Stimulated activated naive B cell treated with anti-CD40 and anti-IgM and Interleukin-4, amounts not matched to agents 10 μg/mL and 1 μg/mL and 100 μg/mL, for 72 hours (primary cell): ENCODE results near the gene DMKN.

Experiments used
- ATAC-seq, 2 donors: fragments of 150-1000 bp; cut with Tn5 transposase; replicated peaks; 2 replicates each; pipeline ENCODE4 v1.10.0; 2021; ENCODE audit warnings: moderate library complexity in 1 of 2
- DNase-seq: peaks from one replicate; pipeline ENCODE4 v3.0.0; 2021
- H3K27ac Mint-ChIP-seq: one replicate; pipeline ENCODE4 v1.8.0; 2022; ENCODE audit warnings: mild to moderate bottlenecking, mixed read lengths
- H3K27me3 Mint-ChIP-seq, 2 donors: one replicate each; pipeline ENCODE4 v1.8.0; 2022; ENCODE audit warnings: mixed read lengths in 2 of 2
- H3K36me3 Mint-ChIP-seq, 2 donors: one replicate each; pipeline ENCODE4 v1.8.0; 2022; ENCODE audit warnings: mixed read lengths in 2 of 2, mild to moderate bottlenecking in 1 of 2
- H3K4me1 Mint-ChIP-seq, 2 donors: one replicate each; pipeline ENCODE4 v1.8.0; 2022; ENCODE audit warnings: mixed read lengths in 2 of 2, mild to moderate bottlenecking in 1 of 2
- H3K4me3 Mint-ChIP-seq, 2 donors: one replicate each; pipeline ENCODE4 v1.8.0; 2022; ENCODE audit warnings: mild to moderate bottlenecking in 2 of 2, mixed read lengths in 2 of 2, moderate library complexity in 1 of 2
- H3K9me3 Mint-ChIP-seq, 2 donors: one replicate each; pipeline ENCODE4 v1.8.0; 2022; ENCODE audit warnings: mixed read lengths in 2 of 2, mild to moderate bottlenecking in 1 of 2

DMKN gene

GRCh38 chr19:35524181-35524837 lies 10.9 kb upstream of the DMKN start:
- Mint-ChIP-seq H3K9me3 (no peaks in the 10 kb centered on the region), H3K4me3 (no peak overlapping the region), H3K36me3 (peaks cover 0 to 3% of the 10 kb centered on the region in 2 donors)

DNA sequence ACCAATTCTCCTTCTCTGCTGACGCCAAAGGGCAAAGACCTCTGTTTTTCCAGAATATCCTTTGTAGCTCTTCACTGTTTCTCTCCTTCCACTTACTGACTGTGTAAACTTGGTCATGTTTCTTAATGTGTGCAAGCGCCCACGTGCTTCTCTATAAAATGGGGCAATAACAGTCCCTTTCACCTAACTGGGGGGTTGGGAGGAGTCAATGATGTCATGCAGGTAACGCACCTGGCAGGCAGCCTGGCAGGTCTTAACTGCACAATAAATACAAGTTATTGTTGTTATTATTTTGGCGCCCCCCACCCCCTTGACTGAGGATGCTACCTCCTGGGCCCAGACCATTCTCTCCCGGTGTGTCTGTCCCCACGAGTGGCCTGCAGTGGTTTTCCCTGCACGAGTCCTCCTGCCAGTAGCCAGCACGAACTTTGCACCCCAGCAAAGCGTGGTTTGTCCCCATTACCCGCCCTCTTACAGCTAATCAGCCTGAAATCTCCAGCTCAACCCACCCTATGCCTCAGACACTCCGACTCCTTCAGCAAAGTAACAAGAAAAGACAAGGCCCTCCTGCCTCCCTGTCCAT lies 9.4 kb upstream of the DMKN start:
- no peaks in the 10 kb centered on the region for H3K9me3 Mint-ChIP-seq
- H3K27ac Mint-ChIP-seq, result no peak overlapping the region
- no peaks in the 10 kb centered on the region for H3K4me1 Mint-ChIP-seq
- ATAC-seq, result no peak
- peaks cover 0 to 1% of the 10 kb centered on the region in 2 donors for H3K36me3 Mint-ChIP-seq
- peaks cover 28 to 43% of the 10 kb centered on the region in 2 donors for H3K27me3 Mint-ChIP-seq
- DNase-seq, result no peak
- H3K4me3 Mint-ChIP-seq, result no peak overlapping the region

More at GRCh38 chr19:35524181-35524837, 10.9 kb upstream of the DMKN start:
- Mint-ChIP-seq H3K27ac (no peak overlapping the region), H3K27me3 (peaks cover 39 to 49% of the 10 kb centered on the region in 2 donors), H3K4me1 (no peaks in the 10 kb centered on the region)
- ATAC-seq, result no peak
- no peak for DNase-seq

- no peak overlapping the region for H3K4me3 Mint-ChIP-seq
- ATAC-seq, result no peak
- H3K9me3 Mint-ChIP-seq, result no peaks in the 10 kb centered on the region
These were observed 7.8 kb upstream of the DMKN start for GRCh38 chr19:35521124-35521743.

DNA sequence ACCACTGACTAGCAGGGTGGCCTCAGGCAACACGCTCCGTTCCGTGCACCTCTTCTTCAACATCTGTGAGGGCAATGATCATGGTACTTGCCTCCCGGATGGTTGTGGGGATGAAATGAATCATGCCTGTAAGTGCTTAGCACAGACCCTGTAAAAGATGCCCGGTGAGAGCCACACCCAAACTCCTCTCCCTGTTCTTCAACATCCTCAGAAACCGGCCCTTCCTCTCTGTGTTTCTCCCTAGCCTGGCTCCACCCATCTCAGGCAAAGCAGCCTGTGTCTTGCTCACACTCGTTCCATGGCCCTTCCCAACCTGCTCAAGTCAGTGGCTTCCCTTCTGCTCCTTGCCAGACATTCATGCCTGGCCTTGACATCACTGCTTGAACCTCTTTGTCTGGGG lies 5.8 kb upstream of the DMKN start:
- Mint-ChIP-seq H3K9me3 (no peaks in the 10 kb centered on the region), H3K27ac (no peak overlapping the region)

More at GRCh38 chr19:35521124-35521743, 7.8 kb upstream of the DMKN start:
- peaks cover 25 to 39% of the 10 kb centered on the region in 2 donors for H3K27me3 Mint-ChIP-seq
- H3K27ac Mint-ChIP-seq, result no peak overlapping the region
- no peak for DNase-seq
- H3K4me1 Mint-ChIP-seq, result no peaks in the 10 kb centered on the region
- H3K36me3 Mint-ChIP-seq, result no peaks in the 10 kb centered on the region

GRCh38 chr19:35518313-35518712 lies 4.9 kb upstream of the DMKN start:
- DNase-seq, result no peak
- Mint-ChIP-seq H3K27ac (no peak overlapping the region), H3K36me3 (no peaks in the 10 kb centered on the region), H3K9me3 (no peaks in the 10 kb centered on the region), H3K27me3 (peaks cover 40 to 41% of the 10 kb centered on the region in 2 donors), H3K4me3 (no peak overlapping the region), H3K4me1 (peaks cover 0 to 5% of the 10 kb centered on the region in 2 donors)
- no peak for ATAC-seq

More for the DNA sequence above, 5.8 kb upstream of the DMKN start:
- Mint-ChIP-seq H3K4me1 (peaks cover 0 to under 1% of the 10 kb centered on the region in 2 donors), H3K27me3 (peaks cover 31 to 38% of the 10 kb centered on the region in 2 donors), H3K4me3 (no peak overlapping the region), H3K36me3 (no peaks in the 10 kb centered on the region)
- no peak for DNase-seq
- no peak for ATAC-seq

GRCh38 chr19:35517342-35517741 lies 3.9 kb upstream of the DMKN start:
- peaks cover 0 to 5% of the 10 kb centered on the region in 2 donors for H3K4me1 Mint-ChIP-seq
- H3K27ac Mint-ChIP-seq, result no peak overlapping the region
- peaks cover 45 to 51% of the 10 kb centered on the region in 2 donors for H3K27me3 Mint-ChIP-seq
- no peak for ATAC-seq
- H3K9me3 Mint-ChIP-seq, result no peaks in the 10 kb centered on the region
- no peak overlapping the region for H3K4me3 Mint-ChIP-seq
- DNase-seq, result no peak
- H3K36me3 Mint-ChIP-seq, result no peaks in the 10 kb centered on the region

DNA sequence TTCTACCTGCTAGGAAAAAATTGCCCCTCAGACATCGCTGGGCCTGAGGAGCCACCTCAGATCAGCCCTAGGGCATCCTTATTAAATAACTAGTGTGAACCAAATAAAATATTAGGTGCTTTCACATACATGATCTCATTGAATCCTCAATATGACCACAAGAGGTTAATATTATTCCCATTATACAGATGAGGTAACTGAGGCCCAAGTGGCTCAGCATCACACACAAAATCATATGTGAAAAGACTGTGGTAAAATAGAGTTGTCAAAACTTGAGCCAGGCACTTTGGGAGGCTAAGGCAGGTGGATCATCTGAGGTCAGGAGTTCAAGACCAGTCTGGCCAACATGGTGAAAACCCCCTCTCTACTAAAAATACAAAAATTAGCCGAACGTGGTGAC lies 2.9 kb upstream of the DMKN start:
- no peaks in the 10 kb centered on the region for H3K36me3 Mint-ChIP-seq
- no peak for ATAC-seq
- peaks cover 2 to 5% of the 10 kb centered on the region in 2 donors for H3K4me1 Mint-ChIP-seq
- no peak overlapping the region for H3K27ac Mint-ChIP-seq
- H3K4me3 Mint-ChIP-seq, result no peak overlapping the region
- H3K27me3 Mint-ChIP-seq, result peaks cover 54 to 61% of the 10 kb centered on the region in 2 donors
- H3K9me3 Mint-ChIP-seq, result no peaks in the 10 kb centered on the region
- DNase-seq, result no peak

DNA sequence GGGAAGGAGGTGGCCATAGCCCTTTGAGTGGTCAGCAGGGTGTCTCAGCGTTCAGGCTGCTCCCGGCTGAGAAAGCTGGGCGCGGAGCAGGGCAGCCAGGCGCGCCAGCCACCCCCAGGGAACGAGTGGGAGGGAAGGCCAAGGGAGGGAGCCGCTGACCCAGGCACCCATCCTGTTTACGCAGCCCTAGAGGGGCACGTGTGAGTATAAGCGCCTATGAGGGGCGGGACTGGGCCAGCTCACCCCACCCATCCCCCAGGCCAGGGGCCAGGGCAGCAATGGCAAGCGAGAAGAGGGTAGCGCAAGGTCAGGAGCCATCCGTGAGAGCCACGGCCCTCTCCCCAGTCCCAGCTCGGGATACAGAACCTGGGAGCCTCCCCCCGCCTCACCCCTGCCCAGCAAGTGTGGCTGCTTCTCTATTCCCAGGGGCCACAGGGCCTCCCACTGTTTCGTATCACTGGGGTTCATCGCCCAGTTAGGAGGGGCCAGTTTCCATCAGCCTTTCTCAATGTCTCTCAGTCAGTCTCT lies 897 bp upstream of the DMKN start:
- Mint-ChIP-seq H3K36me3 (no peaks in the 10 kb centered on the region), H3K27ac (no peak overlapping the region), H3K9me3 (no peaks in the 10 kb centered on the region), H3K4me1 (peaks cover 9 to 18% of the 10 kb centered on the region in 2 donors), H3K4me3 (no peak overlapping the region), H3K27me3 (peaks cover 70 to 76% of the 10 kb centered on the region in 2 donors)
- no peak for DNase-seq
- ATAC-seq, result no peak

GRCh38 chr19:35512831-35513627 lies 420 bp downstream of the DMKN start:
- H3K27ac Mint-ChIP-seq, result no peak overlapping the region

DNA sequence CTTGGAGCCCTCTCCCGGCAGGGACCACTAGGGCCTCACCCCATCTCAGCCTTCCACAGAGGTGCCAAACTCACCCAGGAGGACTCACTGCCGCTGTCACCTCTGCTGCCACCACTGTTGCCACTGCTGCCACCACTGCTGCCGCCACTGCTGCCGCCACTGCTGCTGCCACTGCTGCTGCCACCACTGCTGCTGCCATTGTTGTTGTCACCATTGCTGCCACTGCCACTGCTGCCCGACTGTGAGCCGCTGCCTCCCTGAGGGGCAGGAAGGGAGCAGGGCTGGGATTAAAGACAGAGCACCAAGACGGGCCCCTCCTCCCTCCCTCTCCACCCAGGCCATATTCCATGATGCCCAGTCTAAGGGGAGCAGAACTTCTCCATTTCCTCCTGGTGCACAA lies 2.1 kb downstream of the DMKN start:
- Mint-ChIP-seq H3K4me1 (peaks cover 11 to 21% of the 10 kb centered on the region in 2 donors), H3K9me3 (no peaks in the 10 kb centered on the region), H3K27me3 (peaks cover 70 to 82% of the 10 kb centered on the region in 2 donors), H3K4me3 (no peak overlapping the region), H3K27ac (no peak overlapping the region), H3K36me3 (no peaks in the 10 kb centered on the region)
- ATAC-seq (no peak), DNase-seq (no peak)

More at GRCh38 chr19:35512831-35513627, 420 bp downstream of the DMKN start:
- DNase-seq (no peak), ATAC-seq (no peak)
- peaks cover 11 to 21% of the 10 kb centered on the region in 2 donors for H3K4me1 Mint-ChIP-seq
- H3K36me3 Mint-ChIP-seq, result no peaks in the 10 kb centered on the region
- peaks cover 67 to 79% of the 10 kb centered on the region in 2 donors for H3K27me3 Mint-ChIP-seq
- no peaks in the 10 kb centered on the region for H3K9me3 Mint-ChIP-seq
- H3K4me3 Mint-ChIP-seq, result no peak overlapping the region

DNA sequence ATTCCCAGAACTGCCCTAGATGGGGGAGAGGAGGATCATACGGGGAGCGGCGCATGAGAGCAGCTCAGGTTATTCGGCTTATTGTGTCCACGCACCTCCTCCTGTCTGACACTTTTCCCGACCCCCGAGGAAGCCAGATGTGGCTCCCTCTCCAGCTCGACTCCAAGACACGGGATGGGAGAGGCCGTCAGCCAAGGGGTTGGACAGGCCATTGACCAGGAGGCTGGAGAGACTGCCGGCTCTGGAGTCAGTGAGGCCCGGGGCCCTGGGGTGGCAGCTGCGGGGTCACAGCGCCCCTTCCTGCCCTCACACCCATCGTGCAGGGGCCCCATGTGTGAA lies 2.9 kb downstream of the DMKN start:
- peak in 1 of 2 donors; percentile 4 for ATAC-seq
- no peaks in the 10 kb centered on the region for H3K36me3 Mint-ChIP-seq
- peaks cover 74 to 89% of the 10 kb centered on the region in 2 donors for H3K27me3 Mint-ChIP-seq
- H3K9me3 Mint-ChIP-seq, result no peaks in the 10 kb centered on the region
- no peak overlapping the region for H3K27ac Mint-ChIP-seq
- peaks cover 11 to 21% of the 10 kb centered on the region in 2 donors for H3K4me1 Mint-ChIP-seq
- no peak for DNase-seq
- peak overlapping the region; percentile 70 to 77 for H3K4me3 Mint-ChIP-seq

DNA sequence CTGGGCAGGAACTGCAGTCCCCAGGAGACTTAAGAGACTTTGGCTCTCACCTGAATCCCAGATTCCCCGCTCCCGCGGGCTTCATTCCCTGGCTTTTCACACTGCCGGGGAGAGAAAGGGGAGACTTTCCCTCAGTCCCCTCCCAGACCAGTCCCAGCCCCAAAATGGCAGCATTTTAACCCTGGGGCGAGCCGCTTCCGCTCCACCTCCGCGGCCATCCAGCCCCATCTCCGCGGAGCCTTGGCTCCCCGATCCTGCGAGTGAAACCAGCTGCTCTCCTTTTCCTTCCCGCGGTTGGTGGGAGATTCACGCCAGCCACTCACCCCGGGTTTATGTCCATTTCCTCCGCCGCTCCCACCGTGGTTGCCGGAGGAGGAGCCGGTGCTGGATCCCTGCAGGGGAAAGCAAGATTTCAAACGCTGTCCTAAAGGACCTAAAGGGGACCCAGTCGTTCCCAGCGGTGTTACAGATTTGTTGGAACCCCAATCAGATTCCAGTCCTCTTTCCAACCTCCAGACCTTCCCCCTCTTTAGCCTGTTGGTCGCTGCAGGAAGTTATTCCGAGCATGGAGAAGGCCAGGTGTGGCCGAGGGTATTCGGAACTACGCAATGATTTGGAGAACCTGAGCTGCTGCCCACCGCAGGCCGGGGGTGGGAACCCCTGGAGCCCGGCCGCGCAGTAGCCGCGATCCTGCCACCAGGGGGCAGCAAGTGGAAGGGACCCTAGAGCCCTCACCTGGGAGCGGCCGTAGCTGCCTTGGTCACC lies 3.4 kb downstream of the DMKN start:
- Mint-ChIP-seq H3K4me3 (peak overlapping the region; percentile 70 to 77), H3K27ac (peak overlapping the region; percentile 81), H3K27me3 (peaks cover 77 to 94% of the 10 kb centered on the region in 2 donors)

GRCh38 chr19:35509018-35509652 lies 4.3 kb downstream of the DMKN start:
- H3K27ac Mint-ChIP-seq, result no peak overlapping the region
- H3K4me1 Mint-ChIP-seq, result peaks cover 11 to 19% of the 10 kb centered on the region in 2 donors
- no peaks in the 10 kb centered on the region for H3K36me3 Mint-ChIP-seq
- H3K27me3 Mint-ChIP-seq, result peaks cover 75 to 89% of the 10 kb centered on the region in 2 donors
- ATAC-seq (peak; percentile 51 to 64), DNase-seq (no peak)
- H3K4me3 Mint-ChIP-seq, result peak overlapping the region in 1 of 2 donors; percentile 12
- H3K9me3 Mint-ChIP-seq, result no peaks in the 10 kb centered on the region

More for the DNA sequence above, 3.4 kb downstream of the DMKN start:
- DNase-seq, result peak; percentile 63
- Mint-ChIP-seq H3K9me3 (no peaks in the 10 kb centered on the region), H3K36me3 (no peaks in the 10 kb centered on the region), H3K4me1 (peaks cover 11 to 21% of the 10 kb centered on the region in 2 donors)
- ATAC-seq, result peak; percentile 84 to 89
